ENCODE data around the gene CLTB.

Gene CLTB

DNA sequence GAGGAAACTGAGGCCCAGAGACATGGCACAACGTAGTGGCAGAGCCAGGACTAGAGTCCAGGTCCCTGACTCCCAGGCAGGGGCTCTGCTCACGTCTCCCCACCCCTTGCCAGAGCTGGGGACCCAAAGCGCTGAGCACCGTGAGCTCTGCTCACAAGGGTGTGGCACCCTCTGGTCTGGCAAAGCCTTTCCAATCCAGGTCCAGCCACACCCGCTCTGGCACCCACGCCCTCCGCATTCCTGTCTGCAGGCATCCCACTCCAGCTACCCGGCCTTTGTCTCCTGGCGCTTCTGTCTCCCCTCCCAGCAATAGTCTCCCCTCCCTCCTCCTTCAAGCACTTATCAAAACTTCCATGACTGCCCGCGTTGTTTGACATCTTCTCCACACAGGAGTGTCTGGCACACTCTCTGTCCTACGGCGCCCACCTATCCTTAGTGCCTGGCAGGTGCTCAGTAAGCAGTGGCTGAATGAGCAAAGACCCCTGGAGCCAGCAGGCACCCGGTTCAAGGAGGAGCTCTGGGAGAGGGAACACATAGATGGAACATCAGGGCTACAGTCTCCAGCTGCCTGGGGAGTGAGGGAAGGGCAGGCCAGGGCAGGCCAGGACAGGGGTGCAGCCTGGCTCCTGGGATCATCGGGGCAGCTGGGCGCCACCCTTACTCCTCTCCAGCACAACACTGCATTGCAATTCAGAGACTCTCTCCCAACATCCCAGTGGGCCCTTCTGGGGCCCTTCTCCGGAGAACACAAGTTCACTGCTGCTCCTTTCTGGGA, 15.8 kb downstream of the CLTB start:
- H3K27me3 ChIP-seq (ENCODE audit: control insufficient read depth, insufficient read depth, low read length): no peaks in the 10 kb centered on the region
- H3K4me1 ChIP-seq (ENCODE audit: control insufficient read depth, insufficient read depth, low read length): no peaks in the 10 kb centered on the region
- no peaks in the 10 kb centered on the region for H3K36me3 ChIP-seq (ENCODE audit: control insufficient read depth, insufficient read depth, low read length)
- no peaks in the 10 kb centered on the region for H3K9me3 ChIP-seq (ENCODE audit: control insufficient read depth, insufficient read depth, low read depth, low read length)
- H3K4me3 ChIP-seq (ENCODE audit: low read depth, low read length): no peak overlapping the region
- H3K27ac ChIP-seq (ENCODE audit: low read depth, low read length): no peak overlapping the region
- no peak overlapping the region for H3K9ac ChIP-seq (ENCODE audit: low read length)

DNA sequence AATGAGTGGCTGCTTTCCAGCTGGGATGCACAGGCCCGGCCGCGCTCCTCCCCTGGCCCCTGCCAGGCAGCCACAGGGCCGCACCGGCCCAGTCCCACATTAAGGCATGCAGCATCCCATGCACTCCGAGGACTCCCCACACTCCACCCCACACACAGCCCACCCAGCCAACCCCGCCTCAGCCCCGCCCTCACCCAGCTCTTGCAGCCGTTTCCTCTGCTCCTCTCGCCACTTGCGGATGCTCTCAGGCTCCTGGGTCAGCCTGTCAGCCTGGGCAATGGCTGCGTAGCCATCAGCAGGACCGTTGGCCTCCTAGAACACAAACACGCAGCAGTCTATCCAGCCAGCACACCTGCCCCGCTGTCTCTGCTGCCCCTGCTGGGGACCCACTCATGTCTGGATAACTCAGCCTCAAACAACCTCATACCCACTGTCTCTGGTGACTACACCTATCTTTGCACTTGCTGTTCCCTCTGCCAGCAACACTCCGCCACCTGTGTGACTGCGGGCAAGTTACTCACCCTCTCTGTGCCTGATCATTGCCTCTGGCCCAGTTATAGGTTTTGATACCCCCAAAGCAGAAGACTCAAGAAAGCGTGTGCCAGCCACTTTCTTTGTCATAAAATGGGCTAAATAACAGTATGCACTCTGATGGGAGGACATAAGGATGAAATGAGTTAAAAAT, 18.5 kb downstream of the CLTB start:
- no peaks in the 10 kb centered on the region for H3K4me1 ChIP-seq (ENCODE audit: control insufficient read depth, insufficient read depth, low read length)
- H3K27ac ChIP-seq (ENCODE audit: low read depth, low read length): no peak overlapping the region
- no peak overlapping the region for H3K9ac ChIP-seq (ENCODE audit: low read length)
- peaks cover 3% of the 10 kb centered on the region; the same call in 1 of the 2 replicates for H3K36me3 ChIP-seq (ENCODE audit: control insufficient read depth, insufficient read depth, low read length)
- H3K4me3 ChIP-seq (ENCODE audit: low read depth, low read length): no peak overlapping the region
- no peaks in the 10 kb centered on the region for H3K9me3 ChIP-seq (ENCODE audit: control insufficient read depth, insufficient read depth, low read depth, low read length)
- H3K27me3 ChIP-seq (ENCODE audit: control insufficient read depth, insufficient read depth, low read length): no peaks in the 10 kb centered on the region

GRCh38 chr5:176396330-176396729, 20.0 kb downstream of the CLTB start:
- H3K9me3 ChIP-seq (ENCODE audit: control insufficient read depth, insufficient read depth, low read depth, low read length): no peaks in the 10 kb centered on the region
- H3K27ac ChIP-seq (ENCODE audit: low read depth, low read length): no peak overlapping the region
- no peak overlapping the region for H3K4me3 ChIP-seq (ENCODE audit: low read depth, low read length)
- no peaks in the 10 kb centered on the region for H3K4me1 ChIP-seq (ENCODE audit: control insufficient read depth, insufficient read depth, low read length)
- no peaks in the 10 kb centered on the region for H3K27me3 ChIP-seq (ENCODE audit: control insufficient read depth, insufficient read depth, low read length)
- H3K36me3 ChIP-seq (ENCODE audit: control insufficient read depth, insufficient read depth, low read length): peaks cover 3% of the 10 kb centered on the region; the same call in 1 of the 2 replicates
- H3K9ac ChIP-seq (ENCODE audit: low read length): no peak overlapping the region

- no peak overlapping the region for H3K4me3 ChIP-seq (ENCODE audit: low read depth, low read length)
- no peak overlapping the region for H3K9ac ChIP-seq (ENCODE audit: low read length)
- H3K27ac ChIP-seq (ENCODE audit: low read depth, low read length): no peak overlapping the region
- H3K27me3 ChIP-seq (ENCODE audit: control insufficient read depth, insufficient read depth, low read length): no peaks in the 10 kb centered on the region
- H3K9me3 ChIP-seq (ENCODE audit: control insufficient read depth, insufficient read depth, low read depth, low read length): no peaks in the 10 kb centered on the region
- no peaks in the 10 kb centered on the region for H3K4me1 ChIP-seq (ENCODE audit: control insufficient read depth, insufficient read depth, low read length)
- peaks cover 6% of the 10 kb centered on the region for H3K36me3 ChIP-seq (ENCODE audit: control insufficient read depth, insufficient read depth, low read length)
Measured at GRCh38 chr5:176394881-176395675, 21.3 kb downstream of the CLTB start.

- Histone ChIP-seq H3K9me3 (ENCODE audit: control insufficient read depth, insufficient read depth, low read depth, low read length) (no peaks in the 10 kb centered on the region), H3K4me3 (ENCODE audit: low read depth, low read length) (no peak overlapping the region), H3K27me3 (ENCODE audit: control insufficient read depth, insufficient read depth, low read length) (no peaks in the 10 kb centered on the region), H3K4me1 (ENCODE audit: control insufficient read depth, insufficient read depth, low read length) (no peaks in the 10 kb centered on the region), H3K36me3 (ENCODE audit: control insufficient read depth, insufficient read depth, low read length) (peaks cover 6% of the 10 kb centered on the region), H3K9ac (ENCODE audit: low read length) (no peak overlapping the region), H3K27ac (ENCODE audit: low read depth, low read length) (no peak overlapping the region)
Measured at GRCh38 chr5:176394096-176394495, 22.2 kb downstream of the CLTB start.

- no peak overlapping the region for H3K4me3 ChIP-seq (ENCODE audit: low read depth, low read length)
- no peak overlapping the region for H3K9ac ChIP-seq (ENCODE audit: low read length)
- H3K27me3 ChIP-seq (ENCODE audit: control insufficient read depth, insufficient read depth, low read length): no peaks in the 10 kb centered on the region
- no peaks in the 10 kb centered on the region for H3K9me3 ChIP-seq (ENCODE audit: control insufficient read depth, insufficient read depth, low read depth, low read length)
- no peaks in the 10 kb centered on the region for H3K4me1 ChIP-seq (ENCODE audit: control insufficient read depth, insufficient read depth, low read length)
- no peak overlapping the region for H3K27ac ChIP-seq (ENCODE audit: low read depth, low read length)
- peaks cover 6% of the 10 kb centered on the region for H3K36me3 ChIP-seq (ENCODE audit: control insufficient read depth, insufficient read depth, low read length)
Measured at GRCh38 chr5:176392526-176392925, 23.8 kb downstream of the CLTB start.

DNA sequence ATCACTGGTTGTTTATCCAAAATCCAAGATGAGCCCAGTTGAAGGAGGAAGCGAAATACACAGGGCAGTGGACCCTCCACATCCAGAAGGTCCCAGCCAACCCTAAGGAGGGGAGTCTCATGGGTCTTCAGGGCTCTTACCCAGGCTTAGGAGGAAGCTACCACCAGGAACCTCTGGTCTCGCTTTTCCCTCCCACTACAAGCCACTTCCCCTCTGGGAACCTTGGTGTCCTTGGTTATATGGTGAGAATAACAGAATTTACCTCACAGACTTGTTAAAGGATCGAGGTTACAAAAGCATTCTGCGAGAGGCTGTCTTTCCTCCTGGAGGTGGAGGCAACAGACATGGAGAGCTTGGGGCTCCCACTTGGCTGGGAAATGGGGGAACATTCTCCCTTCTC, 24.3 kb downstream of the CLTB start:
- no peaks in the 10 kb centered on the region for H3K27me3 ChIP-seq (ENCODE audit: control insufficient read depth, insufficient read depth, low read length)
- H3K27ac ChIP-seq (ENCODE audit: low read depth, low read length): no peak overlapping the region
- H3K4me1 ChIP-seq (ENCODE audit: control insufficient read depth, insufficient read depth, low read length): peaks cover 4% of the 10 kb centered on the region; the same call in 1 of the 2 replicates
- H3K36me3 ChIP-seq (ENCODE audit: control insufficient read depth, insufficient read depth, low read length): peaks cover 9% of the 10 kb centered on the region
- H3K9ac ChIP-seq (ENCODE audit: low read length): no peak overlapping the region
- no peaks in the 10 kb centered on the region for H3K9me3 ChIP-seq (ENCODE audit: control insufficient read depth, insufficient read depth, low read depth, low read length)
- H3K4me3 ChIP-seq (ENCODE audit: low read depth, low read length): no peak overlapping the region

DNA sequence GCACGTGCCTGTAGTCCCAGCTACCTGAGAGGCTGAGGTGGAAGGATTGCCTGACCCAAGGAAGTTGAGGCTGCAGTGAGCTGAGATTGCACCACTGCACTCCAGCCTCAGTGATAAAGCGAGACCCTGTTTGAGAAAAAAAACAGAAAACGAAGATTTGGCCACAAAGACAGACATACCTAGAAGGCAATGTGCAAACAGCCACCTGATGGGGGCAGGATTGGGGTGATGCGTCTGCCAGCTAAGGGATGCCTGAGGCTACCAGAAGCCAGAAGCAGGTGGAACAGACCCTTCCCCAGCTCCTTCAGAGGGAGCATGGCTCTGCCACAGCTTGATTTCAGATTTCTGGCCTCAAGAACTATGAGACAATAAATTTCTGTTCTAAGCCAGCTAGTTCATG, 24.9 kb downstream of the CLTB start:
- H3K36me3 ChIP-seq (ENCODE audit: control insufficient read depth, insufficient read depth, low read length): peaks cover 12% of the 10 kb centered on the region

DNA sequence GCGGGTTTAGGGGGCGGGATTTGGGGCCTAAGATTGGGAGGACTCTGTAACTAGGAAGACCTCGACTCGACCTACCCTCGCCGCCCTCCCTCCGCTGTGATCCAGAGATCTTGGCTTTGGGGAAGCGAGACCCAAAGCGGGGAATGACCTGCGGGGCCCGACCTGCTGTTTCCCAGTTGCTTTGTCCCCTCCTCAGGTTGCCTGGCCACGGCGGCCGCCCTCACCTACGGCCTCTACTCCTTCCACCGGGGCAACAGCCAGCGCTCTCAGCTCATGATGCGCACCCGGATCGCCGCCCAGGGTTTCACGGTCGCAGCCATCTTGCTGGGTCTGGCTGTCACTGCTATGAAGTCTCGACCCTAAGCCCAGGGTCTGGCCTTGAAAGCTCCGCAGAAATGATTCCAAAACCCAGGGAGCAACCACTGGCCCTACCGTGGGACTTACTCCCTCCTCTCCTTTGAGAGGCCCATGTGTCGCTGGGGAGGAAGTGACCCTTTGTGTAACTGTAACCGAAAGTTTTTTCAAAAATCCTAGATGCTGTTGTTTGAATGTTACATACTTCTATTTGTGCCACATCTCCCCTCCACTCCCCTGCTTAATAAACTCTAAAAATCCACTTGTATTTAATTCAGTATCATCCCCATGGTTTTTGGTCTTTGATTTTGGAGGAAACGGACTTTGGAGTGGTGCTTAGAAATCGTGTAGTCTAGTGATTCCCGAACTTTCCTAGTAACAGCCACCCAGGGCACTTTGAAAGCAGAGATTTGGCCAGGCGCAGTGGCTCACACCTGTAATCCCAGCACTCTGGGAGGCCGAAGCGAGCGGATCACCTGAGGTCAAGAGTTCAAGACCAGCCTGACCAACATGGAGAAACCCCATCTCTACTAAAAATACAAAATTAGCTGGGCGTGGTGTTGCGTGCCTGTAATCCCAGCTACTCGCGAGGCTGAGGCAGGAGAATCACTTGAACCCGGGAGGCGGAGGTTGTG, 26.9 kb downstream of the CLTB start:
- H3K27ac ChIP-seq (ENCODE audit: low read depth, low read length): peak overlapping the region; percentile 62
- H3K36me3 ChIP-seq (ENCODE audit: control insufficient read depth, insufficient read depth, low read length): peaks cover 33% of the 10 kb centered on the region
- no peaks in the 10 kb centered on the region for H3K9me3 ChIP-seq (ENCODE audit: control insufficient read depth, insufficient read depth, low read depth, low read length)
- peak overlapping the region; percentile 97 for H3K9ac ChIP-seq (ENCODE audit: low read length)
- peak overlapping the region; percentile 87 for H3K4me3 ChIP-seq (ENCODE audit: low read depth, low read length)
- H3K4me1 ChIP-seq (ENCODE audit: control insufficient read depth, insufficient read depth, low read length): peaks cover 5% of the 10 kb centered on the region; the same call in 1 of the 2 replicates
- H3K27me3 ChIP-seq (ENCODE audit: control insufficient read depth, insufficient read depth, low read length): no peaks in the 10 kb centered on the region

More for the DNA sequence above, 24.9 kb downstream of the CLTB start:
- H3K27ac ChIP-seq (ENCODE audit: low read depth, low read length): no peak overlapping the region
- H3K27me3 ChIP-seq (ENCODE audit: control insufficient read depth, insufficient read depth, low read length): no peaks in the 10 kb centered on the region
- peaks cover 5% of the 10 kb centered on the region; the same call in 1 of the 2 replicates for H3K4me1 ChIP-seq (ENCODE audit: control insufficient read depth, insufficient read depth, low read length)
- H3K4me3 ChIP-seq (ENCODE audit: low read depth, low read length): no peak overlapping the region
- no peaks in the 10 kb centered on the region for H3K9me3 ChIP-seq (ENCODE audit: control insufficient read depth, insufficient read depth, low read depth, low read length)
- no peak overlapping the region for H3K9ac ChIP-seq (ENCODE audit: low read length)

DNA sequence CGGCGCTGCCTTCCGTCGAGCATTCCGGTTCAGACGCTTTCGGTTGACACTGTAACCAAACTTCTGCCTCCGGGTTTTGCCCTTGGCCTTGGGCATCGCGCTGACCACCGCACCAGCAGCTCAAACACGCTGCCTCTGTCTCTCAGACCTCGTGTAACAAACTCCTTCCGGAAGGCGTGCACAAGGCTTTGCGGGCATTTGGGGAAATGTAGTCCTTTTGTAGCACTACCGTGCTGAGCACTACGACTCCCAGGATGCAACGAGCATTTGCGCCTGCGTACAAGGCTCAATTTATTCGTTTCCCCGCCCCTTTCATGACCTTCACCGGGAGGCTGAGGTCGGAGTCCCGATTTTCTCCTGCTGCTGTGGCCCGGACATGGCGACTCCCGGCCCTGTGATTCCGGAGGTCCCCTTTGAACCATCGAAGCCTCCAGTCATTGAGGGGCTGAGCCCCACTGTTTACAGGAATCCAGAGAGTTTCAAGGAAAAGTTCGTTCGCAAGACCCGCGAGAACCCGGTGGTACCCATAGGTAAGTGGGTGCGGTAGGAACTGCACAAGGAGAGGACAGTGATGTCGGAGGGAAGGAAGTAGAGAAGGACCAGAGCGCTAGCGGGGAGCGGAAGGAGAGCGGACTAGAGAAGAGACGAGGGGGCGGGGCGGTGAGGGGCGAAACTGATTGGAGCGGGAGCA, 27.8 kb downstream of the CLTB start, which contains the start of the genes HIGD2A and NOP16:
TSS of gene HIGD2A (plus strand) at position 308 of the 691 bp plus-strand sequence. CDS start at position 377, 69 bp downstream.
TSS of gene NOP16 (minus strand) at position 155 of the 691 bp plus-strand sequence. CDS start at position 96, 59 bp downstream.
- H3K4me1 ChIP-seq (ENCODE audit: control insufficient read depth, insufficient read depth, low read length): peaks cover 5% of the 10 kb centered on the region; the same call in 1 of the 2 replicates
- peak within 1 kb of the TSS; percentile 97 for H3K27ac ChIP-seq (ENCODE audit: low read depth, low read length)
- peak within 1 kb of the TSS; percentile 87 for H3K4me3 ChIP-seq (ENCODE audit: low read depth, low read length)
- H3K9ac ChIP-seq (ENCODE audit: low read length): peak within 1 kb of the TSS; percentile 97
- peaks cover 38% of the 10 kb centered on the region for H3K36me3 ChIP-seq (ENCODE audit: control insufficient read depth, insufficient read depth, low read length)
- no peaks in the 10 kb centered on the region for H3K9me3 ChIP-seq (ENCODE audit: control insufficient read depth, insufficient read depth, low read depth, low read length)
- no peaks in the 10 kb centered on the region for H3K27me3 ChIP-seq (ENCODE audit: control insufficient read depth, insufficient read depth, low read length)

Measured in HUES6 (cell line).